ENCODE measurements around the gene SHQ1. TPM values are rescaled to one million over a fixed set of nuclear protein-coding genes. Genes with fewer than 3 reads are reported as not detected.

The SHQ1 gene
- total RNA-seq, result 10 to 100 TPM in 2 of 3 donors, 1 to 10 TPM in 1; 9.6 to 19.3 (median 17.4) TPM

DNA sequence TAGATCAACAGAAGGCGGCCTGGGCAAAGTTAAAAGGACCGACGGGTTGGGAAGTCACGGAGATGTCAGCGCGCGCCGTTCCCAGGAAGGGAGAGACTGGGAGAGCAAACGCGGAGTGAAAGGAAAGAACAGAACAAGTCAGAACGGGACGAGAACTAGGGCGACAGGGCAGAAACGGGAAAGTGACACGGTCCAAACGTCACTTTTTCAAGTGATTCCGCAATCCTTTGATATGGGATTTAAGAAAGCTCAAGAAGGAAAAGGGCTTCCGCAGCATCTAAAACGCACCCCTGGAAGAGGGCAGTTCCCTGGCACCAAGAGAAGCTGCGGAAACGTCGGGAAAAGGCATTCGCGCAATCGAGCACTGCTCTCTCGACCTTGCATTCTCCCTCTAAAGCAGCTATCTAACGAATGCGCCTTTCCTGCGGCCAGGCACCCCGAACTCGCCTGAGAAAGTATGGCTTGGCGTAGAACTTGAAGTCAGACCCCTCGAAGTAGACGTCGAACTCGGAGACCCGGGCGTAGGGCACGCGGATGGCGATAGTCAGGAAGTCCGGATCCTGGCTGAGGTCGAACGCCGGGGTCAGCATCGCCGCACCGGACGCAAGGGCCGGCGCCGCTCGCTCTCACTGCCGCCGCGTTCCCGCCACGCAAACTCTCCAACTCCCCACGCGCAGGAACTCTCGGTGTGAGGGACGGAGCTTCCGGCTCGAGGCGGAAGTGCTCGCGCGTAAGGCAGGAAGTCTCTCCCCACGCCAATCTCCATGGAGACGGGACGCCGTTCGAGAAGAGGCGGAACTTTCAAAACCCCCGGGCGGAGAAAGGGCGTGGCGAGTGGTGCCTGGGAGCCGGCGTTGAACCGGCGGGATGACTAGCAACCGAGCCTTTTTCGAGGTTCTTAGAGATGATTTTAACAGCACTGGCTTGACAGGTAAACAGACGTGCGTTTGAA is at the start of gene SHQ1:
TSS of gene SHQ1 (minus strand) at position 695 of the 952 bp plus-strand sequence. CDS start at position 590, 105 bp downstream.
- intact Hi-C loops (cut with DNase I; ENCODE audit: low total_unique reads), result loop anchor here (5.0 kb wide), 1 partner anchor 1371 kb away; no protein-coding TSS in a partner anchor
- TF ChIP-seq POLR2AphosphoS5 (IDR thresholded peaks at IDR 0.05), result peak; percentile 58 to 73 (median 63)
- no peak for TF ChIP-seq POLR2A (IDR thresholded peaks at IDR 0.05)
- peak within 1 kb of the TSS; percentile 70 to 85 for H3K27ac ChIP-seq

DNA sequence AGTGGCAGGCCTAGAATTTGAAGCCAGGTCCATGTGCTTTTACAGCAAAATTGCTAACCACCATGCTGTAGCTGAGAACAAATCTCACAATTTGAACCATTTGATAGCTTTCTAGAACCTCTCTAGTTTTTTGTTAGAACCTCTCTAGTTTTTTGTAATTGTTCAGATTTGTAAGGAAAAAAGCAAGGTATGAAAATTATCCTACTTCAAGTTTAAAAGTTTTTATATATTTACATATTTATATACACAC is 49.4 kb upstream of the SHQ1 start:
- no peak overlapping the region for H3K4me3 ChIP-seq
- no peaks in the 10 kb centered on the region for H3K9me3 ChIP-seq
- H3K27ac ChIP-seq, result no peak overlapping the region
- no peaks in the 10 kb centered on the region for H3K27me3 ChIP-seq
- TF ChIP-seq, protein P1, sequence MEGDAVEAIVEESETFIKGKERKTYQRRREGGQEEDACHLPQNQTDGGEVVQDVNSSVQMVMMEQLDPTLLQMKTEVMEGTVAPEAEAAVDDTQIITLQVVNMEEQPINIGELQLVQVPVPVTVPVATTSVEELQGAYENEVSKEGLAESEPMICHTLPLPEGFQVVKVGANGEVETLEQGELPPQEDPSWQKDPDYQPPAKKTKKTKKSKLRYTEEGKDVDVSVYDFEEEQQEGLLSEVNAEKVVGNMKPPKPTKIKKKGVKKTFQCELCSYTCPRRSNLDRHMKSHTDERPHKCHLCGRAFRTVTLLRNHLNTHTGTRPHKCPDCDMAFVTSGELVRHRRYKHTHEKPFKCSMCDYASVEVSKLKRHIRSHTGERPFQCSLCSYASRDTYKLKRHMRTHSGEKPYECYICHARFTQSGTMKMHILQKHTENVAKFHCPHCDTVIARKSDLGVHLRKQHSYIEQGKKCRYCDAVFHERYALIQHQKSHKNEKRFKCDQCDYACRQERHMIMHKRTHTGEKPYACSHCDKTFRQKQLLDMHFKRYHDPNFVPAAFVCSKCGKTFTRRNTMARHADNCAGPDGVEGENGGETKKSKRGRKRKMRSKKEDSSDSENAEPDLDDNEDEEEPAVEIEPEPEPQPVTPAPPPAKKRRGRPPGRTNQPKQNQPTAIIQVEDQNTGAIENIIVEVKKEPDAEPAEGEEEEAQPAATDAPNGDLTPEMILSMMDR (IDR thresholded peaks at IDR 0.05), result no peak
- TF ChIP-seq POLR2A (IDR thresholded peaks at IDR 0.05), result no peak
- no peak for TF ChIP-seq POLR2AphosphoS5 (IDR thresholded peaks at IDR 0.05)
- H3K4me1 ChIP-seq, result no peaks in the 10 kb centered on the region
- no peak for DNase-seq (ENCODE audit: low spot score in 2 of 2)
- intact Hi-C loops (cut with DNase I; ENCODE audit: low total_unique reads), result no loop called here
- H3K36me3 ChIP-seq, result no peaks in the 10 kb centered on the region

More for the DNA sequence above, at the start of gene SHQ1:
- Histone ChIP-seq H3K36me3 (no peaks in the 10 kb centered on the region), H3K4me3 (peak within 1 kb of the TSS; percentile 77 to 90 (median 90)), H3K9me3 (no peaks in the 10 kb centered on the region), H3K27me3 (no peaks in the 10 kb centered on the region), H3K4me1 (peaks cover 0 to 4% of the 10 kb centered on the region in 2 donors)
- peak; percentile 90 to 95 for DNase-seq (ENCODE audit: low spot score in 2 of 2)

DNA sequence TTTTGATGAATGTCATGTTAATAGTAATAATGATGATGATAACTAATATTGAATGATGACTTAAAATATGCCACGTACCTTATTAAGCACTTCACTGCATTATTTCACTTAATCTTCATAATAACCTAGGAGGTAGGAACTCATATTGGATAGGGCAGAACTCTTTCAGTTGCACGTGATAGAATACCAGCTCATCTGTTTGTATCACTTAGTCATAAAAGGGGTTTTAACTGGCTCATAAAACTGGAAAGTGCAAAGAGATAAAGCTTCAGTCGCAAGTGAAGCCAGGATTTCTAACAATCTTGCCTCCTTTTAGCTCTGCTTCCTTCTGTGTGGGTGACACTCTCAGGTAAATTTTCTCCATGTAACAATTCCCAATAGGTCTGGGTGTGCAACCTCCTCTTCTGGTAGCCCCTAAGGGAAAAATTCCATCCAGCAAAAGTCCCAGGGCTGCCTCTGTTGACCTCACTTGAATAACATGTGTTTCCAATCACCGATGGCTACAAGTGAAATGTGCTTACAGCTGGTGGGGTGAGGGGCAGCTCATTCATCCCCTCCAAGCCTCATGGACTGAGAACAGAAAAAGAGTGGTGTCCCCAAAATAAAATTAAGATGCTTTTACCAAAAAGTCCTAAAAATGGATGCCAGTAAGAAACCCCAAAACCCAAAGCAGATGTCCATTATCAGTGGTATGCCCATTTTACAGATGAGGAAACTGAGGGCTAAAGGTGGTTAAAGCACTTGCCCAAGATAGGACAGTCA is 48.9 kb upstream of the SHQ1 start:
- peaks cover 0 to 2% of the 10 kb centered on the region in 2 donors for H3K4me1 ChIP-seq
- no peaks in the 10 kb centered on the region for H3K9me3 ChIP-seq
- no peaks in the 10 kb centered on the region for H3K36me3 ChIP-seq
- H3K27me3 ChIP-seq, result no peaks in the 10 kb centered on the region
- no peak for DNase-seq (ENCODE audit: low spot score in 2 of 2)
- TF ChIP-seq POLR2AphosphoS5 (IDR thresholded peaks at IDR 0.05) (no peak), POLR2A (IDR thresholded peaks at IDR 0.05) (no peak)
- TF ChIP-seq, protein P1 (IDR thresholded peaks at IDR 0.05), result no peak
- intact Hi-C loops (cut with DNase I; ENCODE audit: low total_unique reads), result no loop called here
- H3K27ac ChIP-seq, result no peak overlapping the region
- no peak overlapping the region for H3K4me3 ChIP-seq

DNA sequence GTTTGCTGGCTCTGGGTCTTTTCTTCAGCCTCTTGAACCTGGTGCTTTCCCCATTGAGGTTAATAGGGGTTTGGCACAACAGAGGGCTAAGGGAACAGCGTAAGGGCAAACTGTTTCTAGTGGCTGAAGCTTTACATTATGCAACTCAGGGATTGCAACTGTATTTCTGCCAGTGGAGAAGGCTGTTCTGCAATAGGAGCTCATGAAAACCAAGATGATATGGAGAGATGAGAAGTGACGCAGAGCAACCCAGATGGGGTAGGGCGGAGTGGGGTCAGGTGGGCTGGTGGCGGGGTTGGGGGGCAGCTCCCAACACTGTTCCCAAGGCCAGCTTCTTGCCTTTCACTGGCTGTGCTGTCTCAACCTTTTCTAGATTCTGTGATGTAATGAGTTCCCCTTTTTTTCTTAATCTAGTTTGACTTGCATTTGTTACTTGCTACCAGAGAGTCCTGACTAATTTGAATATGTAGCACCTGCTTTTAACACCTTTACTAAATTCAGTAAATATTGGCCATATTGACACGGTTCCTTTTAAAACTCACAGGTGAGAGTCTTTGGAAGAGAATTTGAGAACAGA is 46.8 kb upstream of the SHQ1 start:
- no peaks in the 10 kb centered on the region for H3K9me3 ChIP-seq
- no peak for TF ChIP-seq POLR2A (IDR thresholded peaks at IDR 0.05)
- TF ChIP-seq, protein P1 (IDR thresholded peaks at IDR 0.05), result no peak
- no peak for TF ChIP-seq POLR2AphosphoS5 (IDR thresholded peaks at IDR 0.05)
- no peak overlapping the region for H3K4me3 ChIP-seq
- intact Hi-C loops (cut with DNase I; ENCODE audit: low total_unique reads), result no loop called here
- H3K27me3 ChIP-seq, result no peaks in the 10 kb centered on the region
- no peak for DNase-seq (ENCODE audit: low spot score in 2 of 2)
- no peak overlapping the region for H3K27ac ChIP-seq
- no peaks in the 10 kb centered on the region for H3K36me3 ChIP-seq
- H3K4me1 ChIP-seq, result peaks cover 8% of the 10 kb centered on the region in 2 donors

DNA sequence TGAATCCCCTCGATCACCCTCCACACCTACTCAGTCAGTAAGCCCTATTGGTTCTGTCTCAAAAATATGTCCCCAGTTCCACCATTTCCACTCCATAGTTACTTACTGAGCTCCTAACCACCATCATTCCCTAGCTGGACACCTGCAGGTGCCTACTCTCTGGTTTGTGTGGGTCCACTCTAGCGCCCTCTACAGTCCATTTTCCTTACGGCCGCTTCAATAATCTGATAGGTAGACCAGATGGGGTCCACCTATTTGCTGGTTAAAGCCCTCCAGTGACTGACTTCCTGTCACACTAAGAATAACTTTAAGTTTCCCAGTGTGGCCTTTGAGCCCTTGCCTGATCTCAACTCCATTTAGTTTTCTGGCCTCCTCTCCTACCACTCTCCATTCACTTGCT is 44.6 kb upstream of the SHQ1 start:
- intact Hi-C loops (cut with DNase I; ENCODE audit: low total_unique reads), result no loop called here
- Histone ChIP-seq H3K4me1 (peaks cover 8 to 9% of the 10 kb centered on the region in 2 donors), H3K4me3 (no peak overlapping the region), H3K27me3 (no peaks in the 10 kb centered on the region), H3K9me3 (no peaks in the 10 kb centered on the region), H3K27ac (peak overlapping the region; percentile 81), H3K36me3 (no peaks in the 10 kb centered on the region)
- TF ChIP-seq POLR2AphosphoS5 (IDR thresholded peaks at IDR 0.05), result no peak
- no peak for TF ChIP-seq POLR2A (IDR thresholded peaks at IDR 0.05)
- TF ChIP-seq, protein P1 (IDR thresholded peaks at IDR 0.05), result no peak
- DNase-seq (ENCODE audit: low spot score in 2 of 2), result no peak
